Gastroesophageal sphincter (tissue), 4 donors: ENCODE results near the gene NEK9. TPM values are rescaled to one million over a fixed set of nuclear protein-coding genes. Genes with fewer than 3 reads are reported as not detected.
"Not testable (repeated sequence)": the region's sequence is repeated elsewhere in the genome, so short reads cannot be mapped to it uniquely, and the experiment has no call there.

ENCODE experiments used
- ATAC-seq: fragments of 150-250 bp; one replicate; pipeline ENCODE4 v1.9.1; 2016; ENCODE audit warnings: mild to moderate bottlenecking, moderate library complexity
- H3K27ac ChIP-seq, 4 donors: fragments of 200-600 bp; sonication (generic) in 3 of 4; 1 replicate in 3 of 4; 2 replicates in 1 of 4; pipeline ENCODE4 v1.5.1; 2016 to 2019
- H3K27me3 ChIP-seq: fragments of 200-600 bp; sonication (generic); one replicate; pipeline ENCODE4 v1.5.1; 2019
- H3K36me3 ChIP-seq, 2 donors: fragments of 200-600 bp; sonication (generic); one replicate each; pipeline ENCODE4 v1.5.1; 2019; ENCODE audit warnings: control low read depth in 1 of 2
- H3K4me1 ChIP-seq, 3 donors: fragments of 200-600 bp; sonication (generic); 1 replicate in 2 of 3; 2 replicates in 1 of 3; pipeline ENCODE4 v1.5.1; 2016 to 2019; ENCODE audit warnings: control low read depth in 2 of 3
- H3K4me3 ChIP-seq, 2 donors: fragments of 200-600 bp; sonication (generic); one replicate each; pipeline ENCODE4 v1.5.1; 2019; ENCODE audit warnings: mild to moderate bottlenecking in 1 of 2, moderate library complexity in 1 of 2
- H3K9me3 ChIP-seq, 3 donors: fragments of 200-600 bp; sonication (generic); one replicate each; pipeline ENCODE4 v1.5.1; 2017 to 2019; ENCODE audit warnings: control low read depth in 2 of 3
- CTCF ChIP-seq, 4 experiments: fragments of 200-600 bp in 2 of 4; fragments of 450-650 bp in 2 of 4; sonication (generic) in 1 of 4; IDR thresholded peaks; one replicate each; pipeline ENCODE4 v1.5.1; 2017 to 2019; ENCODE audit warnings: antibody characterized with exemption in 4 of 4, mild to moderate bottlenecking in 2 of 4, moderate library complexity in 2 of 4
- EP300 ChIP-seq: sonication (generic); formaldehyde crosslinking; IDR thresholded peaks from one replicate; pipeline ENCODE4 v1.6.1; 2017; ENCODE audit warnings: antibody characterized with exemption, mild to moderate bottlenecking
- POLR2A ChIP-seq, 2 donors: fragments of 450-650 bp; IDR thresholded peaks; one replicate each; pipeline ENCODE4 v1.6.1; 2017; ENCODE audit warnings: antibody characterized with exemption in 2 of 2, mild to moderate bottlenecking in 2 of 2, moderate library complexity in 1 of 2
- POLR2AphosphoS5 ChIP-seq: sonication (generic); formaldehyde crosslinking; IDR thresholded peaks from one replicate; pipeline ENCODE4 v1.6.1; 2017; ENCODE audit warnings: antibody characterized with exemption
- WGBS, 2 donors: methylation state at CpG; one replicate each; pipeline ENCODE4 v1.1.5; 2018; ENCODE audit warnings: low coverage in 1 of 2; 5-methylcytosine and 5-hydroxymethylcytosine counted together
- total RNA-seq, 4 donors: library from RNA; depleted of rRNA; stranded (reverse); fragments of >200 nt; gene quantifications; one replicate each; pipeline ENCODE4 v1.1.0, GENCODE V29; 2016

NEK9 gene
- total RNA-seq, 4 donors from 2014 or later, result 34.2 to 95.4 (median 85.9) TPM

GRCh38 chr14:75068294-75069120 lies 58.3 kb downstream of the NEK9 start:
- ATAC-seq, result peak; percentile 31
- TF ChIP-seq EP300 (no peak), POLR2AphosphoS5 (no peak), CTCF (IDR thresholded peaks at IDR 0.05) (no peak), POLR2A (IDR thresholded peaks at IDR 0.05) (no peak)
- 6 to 9% methylated on average over 14 to 15 of the region's 15 CpGs for WGBS, 2 donors

GRCh38 chr14:75067765-75068164 lies 59.1 kb downstream of the NEK9 start:
- peaks cover 0 to 56% (median 18%) of the 10 kb centered on the region in 3 donors for H3K4me1 ChIP-seq
- WGBS, 2 donors, result 74 to 84% methylated on average over 2 to 4 of the region's 4 CpGs

More at GRCh38 chr14:75068294-75069120, 58.3 kb downstream of the NEK9 start:
- H3K27me3 ChIP-seq, result no peaks in the 10 kb centered on the region
- peaks cover 0 to 54% (median 18%) of the 10 kb centered on the region in 3 donors for H3K4me1 ChIP-seq
- H3K27ac ChIP-seq, result peak overlapping the region; percentile 54 to 89 (median 88)
- no peaks in the 10 kb centered on the region for H3K36me3 ChIP-seq
- peak overlapping the region; percentile 46 to 56 for H3K4me3 ChIP-seq
- H3K9me3 ChIP-seq, result no peaks in the 10 kb centered on the region

GRCh38 chr14:75067212-75067611 lies 59.6 kb downstream of the NEK9 start:
- Histone ChIP-seq H3K27me3 (no peaks in the 10 kb centered on the region), H3K27ac (peak overlapping the region in 3 of 4 donors; percentile 86 to 89 (median 89)), H3K36me3 (no peaks in the 10 kb centered on the region), H3K4me1 (peaks cover 0 to 57% (median 18%) of the 10 kb centered on the region in 3 donors), H3K9me3 (no peaks in the 10 kb centered on the region), H3K4me3 (no peak overlapping the region)
- no peak for TF ChIP-seq EP300
- TF ChIP-seq POLR2A (IDR thresholded peaks at IDR 0.05), result no peak
- no peak for TF ChIP-seq POLR2AphosphoS5
- no peak for TF ChIP-seq CTCF (IDR thresholded peaks at IDR 0.05)
- WGBS, 2 donors, result 94 to 100% methylated on average over 1 of the region's 1 CpG
- no peak for ATAC-seq

More at GRCh38 chr14:75067765-75068164, 59.1 kb downstream of the NEK9 start:
- H3K4me3 ChIP-seq, result peak overlapping the region in 1 of 2 donors; percentile 56
- H3K9me3 ChIP-seq, H3K27me3 ChIP-seq, H3K36me3 ChIP-seq, ATAC-seq: not testable (repeated sequence)
- H3K27ac ChIP-seq, result peak overlapping the region; percentile 54 to 89 (median 88)

GRCh38 chr14:75066691-75067090 lies 60.2 kb downstream of the NEK9 start:
- no peak for ATAC-seq

GRCh38 chr14:75064205-75064567 lies 62.7 kb downstream of the NEK9 start:
- TF ChIP-seq CTCF (IDR thresholded peaks at IDR 0.05) (no peak), POLR2A (IDR thresholded peaks at IDR 0.05) (no peak)
- peaks cover 0 to 39% (median 12%) of the 10 kb centered on the region in 3 donors for H3K4me1 ChIP-seq
- H3K27ac ChIP-seq, result peak overlapping the region in 3 of 4 donors; percentile 79 to 86 (median 82)
- ATAC-seq, result no peak
- H3K36me3 ChIP-seq, result no peaks in the 10 kb centered on the region
- WGBS, 2 donors, result 0 to 74% methylated on average over 1 to 5 of the region's 8 CpGs
- no peaks in the 10 kb centered on the region for H3K9me3 ChIP-seq
- H3K4me3 ChIP-seq, result peak overlapping the region; percentile 70 to 86
- H3K27me3 ChIP-seq, result no peaks in the 10 kb centered on the region

More at GRCh38 chr14:75066691-75067090, 60.2 kb downstream of the NEK9 start:
- H3K4me1 ChIP-seq, result peaks cover 0 to 57% (median 18%) of the 10 kb centered on the region in 3 donors
- no peaks in the 10 kb centered on the region for H3K9me3 ChIP-seq
- H3K27ac ChIP-seq, result no peak overlapping the region
- WGBS, 2 donors, result 100% methylated on average over 2 of the region's 3 CpGs; no CpG with 5 or more reads in 1 of the 2 donors
- H3K36me3 ChIP-seq, result no peaks in the 10 kb centered on the region
- H3K4me3 ChIP-seq, result no peak overlapping the region
- H3K27me3 ChIP-seq, result no peaks in the 10 kb centered on the region
- TF ChIP-seq CTCF (IDR thresholded peaks at IDR 0.05) (no peak), POLR2A (IDR thresholded peaks at IDR 0.05) (no peak), POLR2AphosphoS5 (no peak), EP300 (no peak)
